ENCODE data around the gene HCST.

DNA sequence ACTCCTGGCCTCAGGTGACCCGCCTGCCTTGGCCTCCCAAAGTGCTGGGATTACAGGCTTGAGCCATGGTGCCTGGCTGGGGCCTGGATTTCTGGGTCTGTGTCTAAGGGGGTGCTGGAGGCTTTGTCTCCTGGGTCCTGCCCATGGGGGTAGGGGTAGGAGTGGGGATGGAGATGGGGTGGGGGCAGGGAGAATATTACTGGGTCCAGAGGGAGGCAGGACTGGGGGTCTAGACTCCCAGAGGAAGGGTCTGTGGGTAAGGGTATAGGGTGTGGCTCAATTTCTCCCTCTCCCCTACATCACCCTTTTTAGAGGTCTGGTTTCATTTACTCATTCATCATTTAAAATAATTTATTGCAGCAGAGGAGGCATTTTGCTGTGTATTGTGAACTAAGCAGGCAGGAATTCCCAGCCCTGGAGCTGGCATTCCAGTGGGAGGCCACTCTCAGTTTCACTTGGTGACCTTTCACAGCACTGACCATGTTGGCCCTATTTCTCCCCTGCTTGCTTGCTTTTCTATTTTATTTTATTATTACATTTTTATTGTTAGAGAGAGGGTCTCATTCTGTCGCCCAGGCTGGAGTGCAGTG lies 1.2 kb upstream of the HCST start:
- TF ChIP-seq, protein P1, sequence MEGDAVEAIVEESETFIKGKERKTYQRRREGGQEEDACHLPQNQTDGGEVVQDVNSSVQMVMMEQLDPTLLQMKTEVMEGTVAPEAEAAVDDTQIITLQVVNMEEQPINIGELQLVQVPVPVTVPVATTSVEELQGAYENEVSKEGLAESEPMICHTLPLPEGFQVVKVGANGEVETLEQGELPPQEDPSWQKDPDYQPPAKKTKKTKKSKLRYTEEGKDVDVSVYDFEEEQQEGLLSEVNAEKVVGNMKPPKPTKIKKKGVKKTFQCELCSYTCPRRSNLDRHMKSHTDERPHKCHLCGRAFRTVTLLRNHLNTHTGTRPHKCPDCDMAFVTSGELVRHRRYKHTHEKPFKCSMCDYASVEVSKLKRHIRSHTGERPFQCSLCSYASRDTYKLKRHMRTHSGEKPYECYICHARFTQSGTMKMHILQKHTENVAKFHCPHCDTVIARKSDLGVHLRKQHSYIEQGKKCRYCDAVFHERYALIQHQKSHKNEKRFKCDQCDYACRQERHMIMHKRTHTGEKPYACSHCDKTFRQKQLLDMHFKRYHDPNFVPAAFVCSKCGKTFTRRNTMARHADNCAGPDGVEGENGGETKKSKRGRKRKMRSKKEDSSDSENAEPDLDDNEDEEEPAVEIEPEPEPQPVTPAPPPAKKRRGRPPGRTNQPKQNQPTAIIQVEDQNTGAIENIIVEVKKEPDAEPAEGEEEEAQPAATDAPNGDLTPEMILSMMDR (IDR thresholded peaks at IDR 0.05): no peak
- no peak for TF ChIP-seq POLR2A (IDR thresholded peaks at IDR 0.05)
